ENCODE results near the gene DIP2C.

The DIP2C gene

DNA sequence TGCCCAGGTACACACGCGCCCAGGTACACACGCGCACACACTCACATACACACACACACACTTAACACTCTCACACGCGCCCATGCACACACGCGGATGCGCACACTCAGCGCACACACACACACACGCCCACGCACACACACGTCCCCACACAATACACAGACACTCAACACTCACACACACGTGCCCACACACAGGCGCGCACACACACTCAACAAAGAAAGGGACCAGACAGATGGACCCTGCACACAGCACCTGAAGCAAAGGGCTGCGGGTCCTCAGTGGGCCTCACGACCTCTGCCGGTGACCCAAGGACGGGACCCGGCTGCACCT is 296.8 kb downstream of the DIP2C start:
- Histone ChIP-seq H3K36me3 (no peaks in the 10 kb centered on the region; the same call in 1 of the 2 replicates), H3K9me3 (ENCODE audit: severe bottlenecking) (no peaks in the 10 kb centered on the region), H3K27ac (no peak overlapping the region; the same call in 1 of the 2 replicates), H3K4me3 (ENCODE audit: low read depth, low read length) (no peak overlapping the region), H3K27me3 (ENCODE audit: insufficient read depth, low read depth, severe bottlenecking) (no peaks in the 10 kb centered on the region)
- no peak for DNase-seq
- no peak for TF ChIP-seq CTCF (IDR thresholded peaks at IDR 0.05; ENCODE audit: low read depth, low read length)

DNA sequence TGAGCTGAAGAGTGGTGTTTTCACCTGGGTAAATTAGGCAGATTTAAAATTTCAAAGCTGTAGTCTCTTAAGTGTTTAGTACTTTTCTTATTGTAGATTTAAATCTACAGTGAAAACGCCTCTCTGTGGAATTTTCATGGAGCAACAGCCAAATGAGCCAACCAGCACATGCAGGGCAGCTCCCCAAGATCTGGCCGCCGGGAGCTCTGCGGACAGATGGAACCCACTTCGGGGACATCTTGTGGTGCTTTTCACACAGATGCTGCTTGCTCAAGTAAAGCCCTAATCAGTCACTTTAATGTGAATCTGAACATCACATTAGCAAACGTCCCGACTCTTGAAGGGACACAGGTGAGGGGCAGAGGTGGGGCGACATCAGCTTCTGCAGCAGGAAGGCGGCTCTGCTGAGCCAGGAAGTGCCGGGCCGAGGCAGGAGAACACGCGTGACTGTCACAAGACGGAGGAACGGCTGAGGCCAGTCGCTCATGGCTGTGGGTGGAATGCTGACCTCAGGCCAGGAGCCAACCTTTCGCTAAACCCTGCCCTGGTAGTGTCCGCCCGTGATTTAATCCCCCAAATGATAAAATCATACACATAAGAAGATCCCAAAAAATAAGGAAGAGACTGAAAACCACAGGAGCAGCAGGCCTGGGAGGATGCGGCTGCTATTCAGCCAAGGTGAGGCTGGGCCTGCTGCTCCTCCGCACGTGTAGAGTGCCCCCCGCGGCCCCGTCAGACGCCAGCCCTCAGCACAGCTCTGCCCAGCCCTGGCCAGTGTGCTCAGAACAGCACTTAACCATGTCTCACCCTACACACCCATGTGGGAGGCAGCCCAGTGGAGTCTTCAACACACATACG is 297.4 kb downstream of the DIP2C start:
- Histone ChIP-seq H3K4me3 (ENCODE audit: low read depth, low read length) (no peak overlapping the region), H3K9me3 (ENCODE audit: severe bottlenecking) (no peaks in the 10 kb centered on the region), H3K27me3 (ENCODE audit: insufficient read depth, low read depth, severe bottlenecking) (no peaks in the 10 kb centered on the region), H3K27ac (no peak overlapping the region; the same call in 1 of the 2 replicates), H3K36me3 (no peaks in the 10 kb centered on the region; the same call in 1 of the 2 replicates)
- no peak for DNase-seq
- no peak for TF ChIP-seq CTCF (IDR thresholded peaks at IDR 0.05; ENCODE audit: low read depth, low read length)

- Histone ChIP-seq H3K36me3 (no peaks in the 10 kb centered on the region; the same call in 1 of the 2 replicates), H3K27me3 (ENCODE audit: insufficient read depth, low read depth, severe bottlenecking) (no peaks in the 10 kb centered on the region), H3K27ac (no peak overlapping the region), H3K9me3 (ENCODE audit: severe bottlenecking) (no peaks in the 10 kb centered on the region), H3K4me3 (ENCODE audit: low read depth, low read length) (no peak overlapping the region)
- no peak for TF ChIP-seq CTCF (IDR thresholded peaks at IDR 0.05; ENCODE audit: low read depth, low read length)
- DNase-seq: no peak
These were observed 298.2 kb downstream of the DIP2C start for GRCh38 chr10:391305-391704.

DNA sequence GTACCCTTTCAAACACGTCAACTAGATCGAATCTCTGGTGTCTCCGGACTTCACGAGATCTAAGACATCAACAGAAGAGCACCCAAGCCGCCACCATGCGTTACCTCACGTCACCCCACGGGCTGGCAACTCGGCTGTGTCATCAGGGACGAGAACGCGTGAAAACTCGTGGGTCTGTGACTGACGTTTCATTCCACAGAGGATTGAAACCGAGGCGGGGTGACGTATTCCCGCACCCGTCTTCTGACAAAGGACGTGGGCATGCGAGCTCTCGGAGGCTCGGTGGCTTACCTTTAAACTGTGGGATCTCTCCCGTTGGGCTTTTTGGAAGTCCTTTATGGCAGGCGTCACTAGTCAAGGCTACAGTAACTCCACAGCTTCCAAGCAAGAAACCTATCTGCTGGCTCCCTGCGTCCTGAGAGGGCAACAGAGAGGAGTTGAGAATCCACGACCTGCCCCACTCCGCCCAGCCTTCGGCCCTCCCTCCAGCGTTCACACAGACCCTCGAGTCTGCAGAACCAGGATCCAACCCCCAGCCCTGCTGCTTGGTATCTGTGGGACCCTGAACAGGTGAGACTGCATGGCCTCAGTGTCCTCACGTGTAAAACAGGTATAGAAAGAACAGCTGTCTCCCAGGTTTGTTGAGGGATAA is 298.9 kb downstream of the DIP2C start:
- H3K36me3 ChIP-seq: no peaks in the 10 kb centered on the region; the same call in 1 of the 2 replicates
- no peak for TF ChIP-seq CTCF (IDR thresholded peaks at IDR 0.05; ENCODE audit: low read depth, low read length)
- H3K4me3 ChIP-seq (ENCODE audit: low read depth, low read length): no peak overlapping the region
- no peak for DNase-seq
- H3K9me3 ChIP-seq (ENCODE audit: severe bottlenecking): no peaks in the 10 kb centered on the region
- no peak overlapping the region for H3K27ac ChIP-seq
- no peaks in the 10 kb centered on the region for H3K27me3 ChIP-seq (ENCODE audit: insufficient read depth, low read depth, severe bottlenecking)

DNA sequence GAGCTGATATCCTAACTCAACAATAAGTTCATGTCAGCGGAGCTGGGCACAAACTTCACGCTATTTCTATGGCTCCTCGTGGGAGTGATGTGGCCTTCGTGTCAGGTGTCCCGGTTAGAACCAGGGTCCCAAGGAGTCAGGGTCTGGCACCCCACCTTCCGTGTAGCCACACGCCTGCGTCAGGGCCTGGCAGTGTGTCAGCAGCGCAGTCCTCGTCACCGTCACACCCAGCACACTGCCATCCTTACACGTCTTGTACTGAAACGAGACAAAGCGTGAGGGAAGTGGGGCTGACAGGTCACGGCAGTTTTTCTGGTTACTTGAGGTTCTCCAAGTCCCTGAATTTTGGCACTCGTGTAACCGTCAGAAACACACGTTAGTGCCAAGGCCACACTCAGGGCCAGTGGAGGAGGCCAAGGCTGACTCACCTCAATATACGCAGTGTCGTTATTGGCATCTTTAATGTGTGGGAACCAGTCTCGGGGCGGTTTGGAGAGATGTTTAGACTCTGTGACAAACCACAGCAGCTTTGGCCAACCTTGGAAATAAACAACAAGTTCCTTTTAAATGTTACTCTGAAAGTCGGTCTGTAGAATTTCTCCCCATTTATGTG is 299.5 kb downstream of the DIP2C start:
- TF ChIP-seq CTCF (IDR thresholded peaks at IDR 0.05; ENCODE audit: low read depth, low read length): no peak
- Histone ChIP-seq H3K4me3 (ENCODE audit: low read depth, low read length) (no peak overlapping the region), H3K27ac (no peak overlapping the region), H3K9me3 (ENCODE audit: severe bottlenecking) (no peaks in the 10 kb centered on the region), H3K36me3 (no peaks in the 10 kb centered on the region; the same call in 1 of the 2 replicates), H3K27me3 (ENCODE audit: insufficient read depth, low read depth, severe bottlenecking) (no peaks in the 10 kb centered on the region)
- DNase-seq: no peak

Measured in WERI-Rb-1 (cell line).